Right lobe of liver (tissue), 4 donors: ENCODE results near the gene KCNMA1.

Experiments used
- POLR2A ChIP-seq: fragments of 450-650 bp; IDR thresholded peaks from one replicate; pipeline ENCODE4 v1.6.1; 2017; ENCODE audit warnings: antibody characterized with exemption, mild to moderate bottlenecking
- TF ChIP-seq, protein P1 (sequence below), 4 donors: fragments of 200-600 bp in 3 of 4; fragments of 450-650 bp in 1 of 4; IDR thresholded peaks; one replicate each; pipeline versions ENCODE4 v1.5.1 to v1.8.0; 2016 to 2022; ENCODE audit warnings: antibody characterized with exemption in 4 of 4, mild to moderate bottlenecking in 2 of 4
- donor health status: DM: no; HTN: no; CAD: no.
- donor health status: DM: no; HTN: no; CAD: no.
- donor health status: DM: no; HTN: yes; CAD: no.

- TF ChIP-seq, protein P1, sequence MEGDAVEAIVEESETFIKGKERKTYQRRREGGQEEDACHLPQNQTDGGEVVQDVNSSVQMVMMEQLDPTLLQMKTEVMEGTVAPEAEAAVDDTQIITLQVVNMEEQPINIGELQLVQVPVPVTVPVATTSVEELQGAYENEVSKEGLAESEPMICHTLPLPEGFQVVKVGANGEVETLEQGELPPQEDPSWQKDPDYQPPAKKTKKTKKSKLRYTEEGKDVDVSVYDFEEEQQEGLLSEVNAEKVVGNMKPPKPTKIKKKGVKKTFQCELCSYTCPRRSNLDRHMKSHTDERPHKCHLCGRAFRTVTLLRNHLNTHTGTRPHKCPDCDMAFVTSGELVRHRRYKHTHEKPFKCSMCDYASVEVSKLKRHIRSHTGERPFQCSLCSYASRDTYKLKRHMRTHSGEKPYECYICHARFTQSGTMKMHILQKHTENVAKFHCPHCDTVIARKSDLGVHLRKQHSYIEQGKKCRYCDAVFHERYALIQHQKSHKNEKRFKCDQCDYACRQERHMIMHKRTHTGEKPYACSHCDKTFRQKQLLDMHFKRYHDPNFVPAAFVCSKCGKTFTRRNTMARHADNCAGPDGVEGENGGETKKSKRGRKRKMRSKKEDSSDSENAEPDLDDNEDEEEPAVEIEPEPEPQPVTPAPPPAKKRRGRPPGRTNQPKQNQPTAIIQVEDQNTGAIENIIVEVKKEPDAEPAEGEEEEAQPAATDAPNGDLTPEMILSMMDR (IDR thresholded peaks at IDR 0.05): no peak
- TF ChIP-seq POLR2A: no peak
These were observed 216.6 kb downstream of the KCNMA1 start for GRCh38 chr10:77420947-77421523.
